Hepatocyte (in vitro differentiated cells): ENCODE measurements around the gene SPAG16. TPM values are rescaled to one million over a fixed set of nuclear protein-coding genes. Genes with fewer than 3 reads are reported as not detected.

Experiments
- DNase-seq: peaks from one replicate; pipeline ENCODE4 v3.0.0-alpha.2; 2016; ENCODE audit warnings: low spot score
- H2AFZ ChIP-seq: fragments of 200-600 bp; sonication (generic); 2 replicates; pipeline ENCODE4 v1.6.0; 2016; ENCODE audit warnings: antibody characterized with exemption, mild to moderate bottlenecking
- H3K27ac ChIP-seq: fragments of 200-600 bp; sonication (generic); 2 replicates; pipeline ENCODE4 v1.5.1; 2016; ENCODE audit warnings: mild to moderate bottlenecking
- H3K27me3 ChIP-seq: fragments of 200-600 bp; sonication (generic); 2 replicates; pipeline ENCODE4 v1.6.1; 2016
- H3K36me3 ChIP-seq: fragments of 200-600 bp; sonication (generic); replicated peaks from 2 replicates; pipeline ENCODE4 v1.5.1; 2016; ENCODE audit warnings: low read depth; ENCODE audit not compliant: insufficient read depth
- H3K4me1 ChIP-seq: fragments of 200-600 bp; sonication (generic); 2 replicates; pipeline ENCODE4 v1.5.1; 2016; ENCODE audit warnings: mild to moderate bottlenecking, moderate library complexity; ENCODE audit not compliant: insufficient read depth
- H3K4me2 ChIP-seq: fragments of 200-600 bp; sonication (generic); 2 replicates; pipeline ENCODE4 v1.6.0; 2016
- H3K4me3 ChIP-seq: fragments of 200-600 bp; sonication (generic); 2 replicates; pipeline ENCODE4 v1.5.1; 2016; ENCODE audit warnings: mild to moderate bottlenecking
- H3K79me2 ChIP-seq: fragments of 200-600 bp; sonication (generic); 2 replicates; pipeline ENCODE4 v1.6.0; 2017; ENCODE audit warnings: mild to moderate bottlenecking
- H3K9me2 ChIP-seq: fragments of 200-600 bp; sonication (generic); replicated peaks from 2 replicates; pipeline ENCODE4 v1.6.0; 2017; ENCODE audit warnings: mild to moderate bottlenecking; ENCODE audit not compliant: insufficient read depth
- H3K9me3 ChIP-seq: fragments of 200-600 bp; sonication (generic); 2 replicates; pipeline ENCODE4 v1.5.1; 2016; ENCODE audit warnings: low read depth, mild to moderate bottlenecking
- H4K20me1 ChIP-seq: fragments of 200-600 bp; sonication (generic); 2 replicates; pipeline ENCODE4 v1.6.0; 2016; ENCODE audit warnings: mild to moderate bottlenecking; ENCODE audit not compliant: insufficient read depth, poor library complexity, severe bottlenecking
- EZH2 ChIP-seq: fragments of 200-600 bp; sonication (generic); IDR thresholded peaks from 2 replicates; pipeline ENCODE4 v1.6.1; 2016; ENCODE audit warnings: antibody characterized with exemption, mild to moderate bottlenecking, borderline replicate concordance
- EZH2phosphoT487 ChIP-seq: fragments of 200-600 bp; sonication (generic); IDR thresholded peaks from one replicate; pipeline ENCODE4 v1.6.1; 2018; ENCODE audit warnings: antibody characterized with exemption, mild to moderate bottlenecking, low read depth, moderate library complexity; ENCODE audit not compliant: unreplicated experiment, severe bottlenecking
- WGBS: methylation state at CpG from one replicate; pipeline ENCODE4 v1.1.6; 2016; ENCODE audit warnings: low lambda C conversion rate; ENCODE audit errors: missing lambda C conversion rate; 5-methylcytosine and 5-hydroxymethylcytosine counted together
- polyA plus RNA-seq: library from polyadenylated mRNA; unstranded; fragments of >200 nt; fragmentation: Nextera tagmentation; extraction: Ambion mirVana; gene quantifications from 2 replicates; pipeline ENCODE4 v1.2.1, GENCODE V29; 2016
- total RNA-seq: library from RNA; depleted of rRNA; stranded (reverse); fragments of >200 nt; gene quantifications from 2 replicates; pipeline ENCODE4 v1.2.3, GENCODE V29; 2014
- TF ChIP-seq, protein P1 (sequence below): fragments of 200-600 bp; sonication (generic); IDR thresholded peaks from 2 replicates; pipeline ENCODE4 v1.5.1; 2016; ENCODE audit warnings: antibody characterized with exemption, mild to moderate bottlenecking; ENCODE audit not compliant: poor library complexity

Gene SPAG16
- total and polyA plus RNA-seq, 2 experiments from 2014 or later, result 52.1 to 56.9 TPM

GRCh38 chr2:214376618-214377285 is 1092.5 kb downstream of the SPAG16 start:
- no peak overlapping the region for H3K27ac ChIP-seq
- no peak for DNase-seq
- no peaks in the 10 kb centered on the region for H3K79me2 ChIP-seq
- TF ChIP-seq EZH2phosphoT487 (no peak), EZH2 (no peak)
- TF ChIP-seq, protein P1, sequence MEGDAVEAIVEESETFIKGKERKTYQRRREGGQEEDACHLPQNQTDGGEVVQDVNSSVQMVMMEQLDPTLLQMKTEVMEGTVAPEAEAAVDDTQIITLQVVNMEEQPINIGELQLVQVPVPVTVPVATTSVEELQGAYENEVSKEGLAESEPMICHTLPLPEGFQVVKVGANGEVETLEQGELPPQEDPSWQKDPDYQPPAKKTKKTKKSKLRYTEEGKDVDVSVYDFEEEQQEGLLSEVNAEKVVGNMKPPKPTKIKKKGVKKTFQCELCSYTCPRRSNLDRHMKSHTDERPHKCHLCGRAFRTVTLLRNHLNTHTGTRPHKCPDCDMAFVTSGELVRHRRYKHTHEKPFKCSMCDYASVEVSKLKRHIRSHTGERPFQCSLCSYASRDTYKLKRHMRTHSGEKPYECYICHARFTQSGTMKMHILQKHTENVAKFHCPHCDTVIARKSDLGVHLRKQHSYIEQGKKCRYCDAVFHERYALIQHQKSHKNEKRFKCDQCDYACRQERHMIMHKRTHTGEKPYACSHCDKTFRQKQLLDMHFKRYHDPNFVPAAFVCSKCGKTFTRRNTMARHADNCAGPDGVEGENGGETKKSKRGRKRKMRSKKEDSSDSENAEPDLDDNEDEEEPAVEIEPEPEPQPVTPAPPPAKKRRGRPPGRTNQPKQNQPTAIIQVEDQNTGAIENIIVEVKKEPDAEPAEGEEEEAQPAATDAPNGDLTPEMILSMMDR, result no peak
- no peak overlapping the region for H2AFZ ChIP-seq
- no peaks in the 10 kb centered on the region for H3K9me2 ChIP-seq
- H3K36me3 ChIP-seq, result no peaks in the 10 kb centered on the region
- H3K4me1 ChIP-seq, result no peaks in the 10 kb centered on the region
- no peaks in the 10 kb centered on the region for H3K27me3 ChIP-seq
- H4K20me1 ChIP-seq, result no peaks in the 10 kb centered on the region
- WGBS, result 81% methylated on average over 7 of the region's 7 CpGs
- no peak overlapping the region for H3K4me2 ChIP-seq
- H3K4me3 ChIP-seq, result no peak overlapping the region
- H3K9me3 ChIP-seq, result no peaks in the 10 kb centered on the region

GRCh38 chr2:214377286-214377624 is 1093.0 kb downstream of the SPAG16 start:
- no peak for DNase-seq
- no peaks in the 10 kb centered on the region for H4K20me1 ChIP-seq
- WGBS, result 93% methylated on average over 5 of the region's 5 CpGs
- H3K4me3 ChIP-seq, result no peak overlapping the region
- H3K27ac ChIP-seq, result no peak overlapping the region
- no peaks in the 10 kb centered on the region for H3K36me3 ChIP-seq
- H3K4me2 ChIP-seq, result no peak overlapping the region
- H3K4me1 ChIP-seq, result no peaks in the 10 kb centered on the region
- no peaks in the 10 kb centered on the region for H3K79me2 ChIP-seq
- H3K27me3 ChIP-seq, result no peaks in the 10 kb centered on the region
- H3K9me3 ChIP-seq, result no peaks in the 10 kb centered on the region
- H3K9me2 ChIP-seq, result no peaks in the 10 kb centered on the region
- TF ChIP-seq EZH2phosphoT487 (no peak), EZH2 (no peak)
- TF ChIP-seq, protein P1, result no peak
- no peak overlapping the region for H2AFZ ChIP-seq

DNA sequence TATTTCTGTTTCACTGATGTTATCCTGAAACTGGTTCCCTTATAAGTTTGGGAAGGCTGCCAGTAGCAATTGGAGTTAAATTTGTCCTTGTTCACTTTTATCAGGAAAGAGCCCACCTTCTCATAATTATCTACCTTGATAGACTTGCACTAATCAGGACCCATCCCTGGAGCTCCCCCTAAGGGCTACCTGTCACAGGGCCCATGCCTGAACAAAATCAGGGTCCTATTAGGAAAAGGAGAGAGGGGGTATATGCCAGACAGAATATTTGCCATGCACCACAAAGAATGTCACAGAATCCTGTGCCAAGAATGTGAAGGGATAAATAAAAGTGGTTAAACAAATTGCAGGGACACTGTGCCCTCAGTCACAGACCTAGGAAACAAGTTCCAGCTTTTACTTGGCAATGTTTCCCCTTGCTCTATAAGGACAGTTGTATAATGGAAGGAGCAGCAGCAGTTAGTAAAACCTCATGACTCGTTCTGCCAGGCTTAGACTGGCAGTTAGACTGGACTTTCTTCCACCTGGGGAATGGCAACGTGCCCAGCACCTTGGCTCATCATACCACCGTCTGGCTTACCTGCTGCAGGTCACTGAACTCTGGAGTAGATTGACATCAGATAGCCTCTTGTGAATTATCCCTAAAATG is 1094.3 kb downstream of the SPAG16 start:
- Histone ChIP-seq H3K27ac (no peak overlapping the region), H3K79me2 (no peaks in the 10 kb centered on the region), H3K9me3 (no peaks in the 10 kb centered on the region), H3K27me3 (no peaks in the 10 kb centered on the region), H3K4me3 (no peak overlapping the region), H3K9me2 (no peaks in the 10 kb centered on the region), H3K36me3 (no peaks in the 10 kb centered on the region), H3K4me2 (no peak overlapping the region), H4K20me1 (no peaks in the 10 kb centered on the region), H2AFZ (no peak overlapping the region), H3K4me1 (no peaks in the 10 kb centered on the region)
- TF ChIP-seq, protein P1, result no peak
- WGBS, result 71% methylated on average over 3 of the region's 3 CpGs
- DNase-seq, result no peak
